PC-3 (cell line): ENCODE data around the gene CAPN12.

Experiments used
- EZH2 ChIP-seq: fragments of 300-600 bp; sonication (generic); IDR thresholded peaks from one replicate; pipeline ENCODE4 v1.6.1; 2017; ENCODE audit warnings: antibody characterized with exemption, mild to moderate bottlenecking, low read length; ENCODE audit not compliant: unreplicated experiment
- EZH2phosphoT487 ChIP-seq: fragments of 300-600 bp; sonication (generic); IDR thresholded peaks from 2 replicates; pipeline ENCODE4 v1.6.1; 2018; ENCODE audit warnings: mild to moderate bottlenecking, antibody characterized with exemption, low read length, borderline replicate concordance
- TF ChIP-seq, protein P1 (sequence below): fragments of 300-600 bp; sonication (generic); conservative IDR thresholded peaks from 2 replicates; pipeline ENCODE4 v1.5.1; 2017; ENCODE audit warnings: antibody characterized with exemption, low read depth, mild to moderate bottlenecking, low read length

DNA sequence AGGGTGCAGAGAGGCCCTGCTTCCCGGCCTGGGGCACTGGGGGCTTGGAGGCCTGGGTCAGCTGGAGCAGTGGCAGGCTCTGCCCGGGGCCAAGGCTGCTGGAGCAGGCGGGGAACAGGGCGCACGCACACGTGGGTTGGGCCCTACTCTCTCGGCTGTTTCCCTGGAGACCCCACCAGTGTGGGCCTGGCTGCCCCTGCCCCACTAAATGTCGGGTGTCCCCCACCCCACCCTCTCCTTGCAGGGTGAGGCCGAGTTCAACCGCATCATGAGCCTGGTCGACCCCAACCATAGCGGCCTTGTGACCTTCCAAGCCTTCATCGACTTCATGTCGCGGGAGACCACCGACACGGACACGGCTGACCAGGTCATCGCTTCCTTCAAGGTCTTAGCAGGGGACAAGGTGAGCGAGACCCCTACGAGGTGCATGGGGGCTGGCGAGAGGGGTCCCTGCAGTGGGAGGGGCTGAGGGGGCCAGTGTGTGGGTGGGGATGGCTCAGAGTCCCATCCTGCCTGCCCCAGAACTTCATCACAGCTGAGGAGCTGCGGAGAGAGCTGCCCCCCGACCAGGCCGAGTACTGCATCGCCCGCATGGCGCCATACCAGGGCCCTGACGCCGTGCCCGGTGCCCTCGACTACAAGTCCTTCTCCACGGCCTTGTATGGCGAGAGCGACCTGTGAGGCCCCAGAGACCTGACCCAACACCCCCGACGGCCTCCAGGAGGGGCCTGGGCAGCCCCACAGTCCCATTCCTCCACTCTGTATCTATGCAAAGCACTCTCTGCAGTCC is 15.3 kb downstream of the CAPN12 start:
- TF ChIP-seq, protein P1, sequence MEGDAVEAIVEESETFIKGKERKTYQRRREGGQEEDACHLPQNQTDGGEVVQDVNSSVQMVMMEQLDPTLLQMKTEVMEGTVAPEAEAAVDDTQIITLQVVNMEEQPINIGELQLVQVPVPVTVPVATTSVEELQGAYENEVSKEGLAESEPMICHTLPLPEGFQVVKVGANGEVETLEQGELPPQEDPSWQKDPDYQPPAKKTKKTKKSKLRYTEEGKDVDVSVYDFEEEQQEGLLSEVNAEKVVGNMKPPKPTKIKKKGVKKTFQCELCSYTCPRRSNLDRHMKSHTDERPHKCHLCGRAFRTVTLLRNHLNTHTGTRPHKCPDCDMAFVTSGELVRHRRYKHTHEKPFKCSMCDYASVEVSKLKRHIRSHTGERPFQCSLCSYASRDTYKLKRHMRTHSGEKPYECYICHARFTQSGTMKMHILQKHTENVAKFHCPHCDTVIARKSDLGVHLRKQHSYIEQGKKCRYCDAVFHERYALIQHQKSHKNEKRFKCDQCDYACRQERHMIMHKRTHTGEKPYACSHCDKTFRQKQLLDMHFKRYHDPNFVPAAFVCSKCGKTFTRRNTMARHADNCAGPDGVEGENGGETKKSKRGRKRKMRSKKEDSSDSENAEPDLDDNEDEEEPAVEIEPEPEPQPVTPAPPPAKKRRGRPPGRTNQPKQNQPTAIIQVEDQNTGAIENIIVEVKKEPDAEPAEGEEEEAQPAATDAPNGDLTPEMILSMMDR = no peak
- no peak for TF ChIP-seq EZH2
- no peak for TF ChIP-seq EZH2phosphoT487
